H7 (cell line): ENCODE measurements around the gene PDK2. TPM values are rescaled to one million over a fixed set of nuclear protein-coding genes. Genes with fewer than 3 reads are reported as not detected.

Experiments used
- DNase-seq: peaks from one replicate; pipeline ENCODE4 v3.0.0; 2012
- H3K27me3 ChIP-seq: 2 replicates; pipeline ENCODE4 v1.6.0; 2011; ENCODE audit warnings: mild to moderate bottlenecking, low read length; ENCODE audit not compliant: control insufficient read depth, insufficient read depth
- H3K36me3 ChIP-seq: replicated peaks from 2 replicates; pipeline ENCODE4 v1.5.1; 2011; ENCODE audit warnings: low read length; ENCODE audit not compliant: control insufficient read depth, insufficient read depth
- H3K4me3 ChIP-seq: 2 replicates; pipeline ENCODE4 v1.5.1; 2011; ENCODE audit warnings: low read depth, mild to moderate bottlenecking, control low read depth, low read length, moderate library complexity; ENCODE audit not compliant: insufficient read depth
- total RNA-seq: library from RNA; depleted of rRNA; stranded (reverse); fragments of >200 nt; shearing (Covaris generic); gene quantifications from 2 replicates; pipeline ENCODE4 v1.2.3, GENCODE V29; 2014

PDK2 gene
- total RNA-seq, 1 experiment from 2014 or later: 14.2 TPM

- DNase-seq: peak; percentile 68
- Histone ChIP-seq H3K36me3 (no peaks in the 10 kb centered on the region; the same call in 1 of the 2 replicates), H3K27me3 (no peaks in the 10 kb centered on the region), H3K4me3 (no peak overlapping the region)
Observed at GRCh38 chr17:50064253-50065001, 30.7 kb upstream of the PDK2 start.

GRCh38 chr17:50065056-50065455 is 30.1 kb upstream of the PDK2 start:
- DNase-seq: no peak
- Histone ChIP-seq H3K27me3 (no peaks in the 10 kb centered on the region), H3K4me3 (no peak overlapping the region), H3K36me3 (no peaks in the 10 kb centered on the region; the same call in 1 of the 2 replicates)

- DNase-seq: no peak
- Histone ChIP-seq H3K4me3 (no peak overlapping the region), H3K36me3 (no peaks in the 10 kb centered on the region; the same call in none of the 2 replicates), H3K27me3 (no peaks in the 10 kb centered on the region)
Observed at GRCh38 chr17:50066995-50067394, 28.2 kb upstream of the PDK2 start.

- no peaks in the 10 kb centered on the region; the same call in none of the 2 replicates for H3K36me3 ChIP-seq
- H3K4me3 ChIP-seq: no peak overlapping the region
- H3K27me3 ChIP-seq: no peaks in the 10 kb centered on the region
- no peak for DNase-seq
Observed at GRCh38 chr17:50067996-50068395, 27.2 kb upstream of the PDK2 start.

- no peak for DNase-seq
- H3K4me3 ChIP-seq: no peak overlapping the region
- H3K27me3 ChIP-seq: no peaks in the 10 kb centered on the region
- no peaks in the 10 kb centered on the region; the same call in none of the 2 replicates for H3K36me3 ChIP-seq
Observed at GRCh38 chr17:50070908-50071680, 24.1 kb upstream of the PDK2 start.

- no peak overlapping the region for H3K4me3 ChIP-seq
Observed at GRCh38 chr17:50071692-50072091, 23.5 kb upstream of the PDK2 start.

GRCh38 chr17:50072130-50072529 is 23.0 kb upstream of the PDK2 start:
- H3K27me3 ChIP-seq: no peaks in the 10 kb centered on the region
- no peak for DNase-seq
- no peak overlapping the region for H3K4me3 ChIP-seq
- H3K36me3 ChIP-seq: no peaks in the 10 kb centered on the region; the same call in none of the 2 replicates

More at GRCh38 chr17:50071692-50072091, 23.5 kb upstream of the PDK2 start:
- Histone ChIP-seq H3K36me3 (no peaks in the 10 kb centered on the region; the same call in none of the 2 replicates), H3K27me3 (no peaks in the 10 kb centered on the region)
- DNase-seq: no peak

GRCh38 chr17:50072925-50073324 is 22.2 kb upstream of the PDK2 start:
- Histone ChIP-seq H3K4me3 (no peak overlapping the region), H3K36me3 (peaks cover 1% of the 10 kb centered on the region), H3K27me3 (no peaks in the 10 kb centered on the region)
- no peak for DNase-seq

GRCh38 chr17:50074227-50074626 is 20.9 kb upstream of the PDK2 start:
- no peak overlapping the region for H3K4me3 ChIP-seq
- H3K36me3 ChIP-seq: peaks cover 4% of the 10 kb centered on the region
- no peaks in the 10 kb centered on the region for H3K27me3 ChIP-seq
- DNase-seq: no peak

- peaks cover 4% of the 10 kb centered on the region for H3K36me3 ChIP-seq
- H3K27me3 ChIP-seq: no peaks in the 10 kb centered on the region
- no peak overlapping the region for H3K4me3 ChIP-seq
- no peak for DNase-seq
Observed at GRCh38 chr17:50075446-50076032, 19.6 kb upstream of the PDK2 start.

GRCh38 chr17:50076221-50076590 is 18.9 kb upstream of the PDK2 start:
- DNase-seq: no peak
- Histone ChIP-seq H3K4me3 (no peak overlapping the region), H3K27me3 (no peaks in the 10 kb centered on the region), H3K36me3 (peaks cover 4% of the 10 kb centered on the region)

- Histone ChIP-seq H3K27me3 (no peaks in the 10 kb centered on the region), H3K36me3 (peaks cover 6% of the 10 kb centered on the region), H3K4me3 (no peak overlapping the region)
- peak; percentile 93 for DNase-seq
Observed at GRCh38 chr17:50076591-50077235, 18.4 kb upstream of the PDK2 start.

GRCh38 chr17:50078430-50078829 is 16.7 kb upstream of the PDK2 start:
- H3K36me3 ChIP-seq: peaks cover 7% of the 10 kb centered on the region
- H3K4me3 ChIP-seq: no peak overlapping the region
- no peaks in the 10 kb centered on the region for H3K27me3 ChIP-seq
- DNase-seq: no peak

GRCh38 chr17:50079334-50080095 is 15.6 kb upstream of the PDK2 start:
- DNase-seq: peak; percentile 90
- peaks cover 7% of the 10 kb centered on the region for H3K36me3 ChIP-seq
- H3K4me3 ChIP-seq: no peak overlapping the region
- no peaks in the 10 kb centered on the region for H3K27me3 ChIP-seq
